PC-3 (cell line): Measurements from ENCODE around the gene HOXC13.

Experiments
- CTCF ChIP-seq: fragments of 300-600 bp; sonication (generic); conservative IDR thresholded peaks from 2 replicates; pipeline ENCODE4 v1.5.1; 2017; ENCODE audit warnings: antibody characterized with exemption, low read depth, mild to moderate bottlenecking, low read length
- EZH2phosphoT487 ChIP-seq: fragments of 300-600 bp; sonication (generic); IDR thresholded peaks from 2 replicates; pipeline ENCODE4 v1.6.1; 2018; ENCODE audit warnings: mild to moderate bottlenecking, antibody characterized with exemption, low read length, borderline replicate concordance

- TF ChIP-seq CTCF: no peak
- no peak for TF ChIP-seq EZH2phosphoT487
Observed at GRCh38 chr12:53952871-53953734, 14.5 kb downstream of the HOXC13 start.
